Mesenchymal stem cell (in vitro differentiated cells and primary cell): Measurements from ENCODE around the gene E2F3.
A peak's percentile ranks its signal among the peaks of the same experiment; 100 is the strongest.

ENCODE experiments used
- DNase-seq: peaks from one replicate; pipeline ENCODE4 v3.0.0-alpha.2; 2013
- H2AFZ ChIP-seq: one replicate; pipeline ENCODE4 v1.6.1; 2013; ENCODE audit warnings: low read depth, mild to moderate bottlenecking, control low read depth, inconsistent platforms, low read length, moderate library complexity
- H2AK5ac ChIP-seq: 2 replicates; pipeline ENCODE4 v1.6.1; 2013; ENCODE audit warnings: low read length, moderate library complexity, mild to moderate bottlenecking, inconsistent platforms; ENCODE audit not compliant: severe bottlenecking
- H2BK120ac ChIP-seq: one replicate; pipeline ENCODE4 v1.6.1; 2013; ENCODE audit warnings: low read depth, mild to moderate bottlenecking, inconsistent platforms, low read length, moderate library complexity
- H2BK12ac ChIP-seq, 2 experiments: one replicate each; pipeline ENCODE4 v1.6.1; 2013; ENCODE audit warnings: inconsistent platforms in 2 of 2, low read length in 2 of 2, mild to moderate bottlenecking in 2 of 2, moderate library complexity in 2 of 2, control low read depth in 1 of 2
- H2BK15ac ChIP-seq: one replicate; pipeline ENCODE4 v1.6.1; 2013; ENCODE audit warnings: mild to moderate bottlenecking, low read depth, inconsistent platforms; ENCODE audit not compliant: poor library complexity, severe bottlenecking
- H2BK5ac ChIP-seq: 2 replicates; pipeline ENCODE4 v1.6.1; 2013; ENCODE audit warnings: low read depth, mild to moderate bottlenecking, low read length, control low read depth, inconsistent platforms; ENCODE audit not compliant: poor library complexity, severe bottlenecking
- H3K14ac ChIP-seq, 2 experiments: one replicate each; pipeline ENCODE4 v1.6.1; 2013; ENCODE audit warnings: inconsistent platforms in 2 of 2, low read length in 2 of 2, control low read depth in 1 of 2, mild to moderate bottlenecking in 1 of 2, moderate library complexity in 1 of 2
- H3K18ac ChIP-seq, 2 experiments: one replicate each; pipeline ENCODE4 v1.6.1; 2013; ENCODE audit warnings: inconsistent platforms in 2 of 2, low read length in 2 of 2, control low read depth in 1 of 2, low read depth in 1 of 2, mild to moderate bottlenecking in 1 of 2
- H3K23ac ChIP-seq, 2 experiments: one replicate each; pipeline ENCODE4 v1.6.1; 2013; ENCODE audit warnings: inconsistent platforms in 2 of 2, low read length in 2 of 2, mild to moderate bottlenecking in 2 of 2, moderate library complexity in 2 of 2, control low read depth in 1 of 2
- H3K27ac ChIP-seq: 2 replicates; pipeline ENCODE4 v1.5.1; 2013; ENCODE audit warnings: mild to moderate bottlenecking, moderate library complexity, low read length, control low read depth, inconsistent platforms; ENCODE audit not compliant: poor library complexity, severe bottlenecking
- H3K27me3 ChIP-seq, 2 experiments: 2 replicates each; pipeline versions ENCODE4 v1.6.1 to v1.7.0; 2013; ENCODE audit warnings: low read length in 2 of 2, mild to moderate bottlenecking in 2 of 2, moderate library complexity in 2 of 2, control low read depth in 1 of 2, inconsistent platforms in 1 of 2; ENCODE audit not compliant: control insufficient read depth in 1 of 2, insufficient read depth in 1 of 2
- H3K36me3 ChIP-seq, 2 experiments: 2 replicates each; pipeline versions ENCODE4 v1.6.1 to v1.7.0; 2013; ENCODE audit warnings: low read length in 2 of 2, control low read depth in 1 of 2, inconsistent platforms in 1 of 2, low read depth in 1 of 2, mild to moderate bottlenecking in 1 of 2; ENCODE audit not compliant: insufficient read depth in 2 of 2, control insufficient read depth in 1 of 2
- H3K4ac ChIP-seq, 2 experiments: one replicate each; pipeline ENCODE4 v1.6.1; 2013; ENCODE audit warnings: inconsistent platforms in 2 of 2, low read length in 2 of 2, mild to moderate bottlenecking in 2 of 2, moderate library complexity in 2 of 2, control low read depth in 1 of 2, low read depth in 1 of 2
- H3K4me1 ChIP-seq: 2 replicates; pipeline ENCODE4 v1.6.1; 2013; ENCODE audit warnings: low read depth, low read length, control low read depth; ENCODE audit not compliant: control insufficient read depth, insufficient read depth
- H3K4me2 ChIP-seq: 2 replicates; pipeline ENCODE4 v1.6.1; 2013; ENCODE audit warnings: low read length, mild to moderate bottlenecking, inconsistent platforms; ENCODE audit not compliant: poor library complexity, severe bottlenecking
- H3K4me3 ChIP-seq, 2 experiments: 2 replicates each; pipeline versions ENCODE4 v1.5.1 to v1.7.0; 2013; ENCODE audit warnings: low read length in 2 of 2, mild to moderate bottlenecking in 2 of 2, control low read depth in 1 of 2, low read depth in 1 of 2; ENCODE audit not compliant: insufficient read depth in 1 of 2
- H3K79me1 ChIP-seq: replicated peaks from 2 replicates; pipeline ENCODE4 v1.6.1; 2013; ENCODE audit warnings: mild to moderate bottlenecking, control low read depth, low read length, inconsistent platforms; ENCODE audit not compliant: poor library complexity, severe bottlenecking
- H3K9ac ChIP-seq: 2 replicates; pipeline ENCODE4 v1.7.0; 2013; ENCODE audit warnings: mild to moderate bottlenecking, low read length, moderate library complexity
- H3K9me3 ChIP-seq: 2 replicates; pipeline ENCODE4 v1.7.0; 2013; ENCODE audit warnings: mild to moderate bottlenecking, low read length; ENCODE audit not compliant: control insufficient read depth
- H4K8ac ChIP-seq: one replicate; pipeline ENCODE4 v1.6.1; 2013; ENCODE audit warnings: inconsistent platforms, mild to moderate bottlenecking, low read length, moderate library complexity
- H4K91ac ChIP-seq: one replicate; pipeline ENCODE4 v1.6.1; 2013; ENCODE audit warnings: mild to moderate bottlenecking, low read length, inconsistent platforms
- WGBS: methylation state at CpG from one replicate; pipeline ENCODE4 v1.1.7; 2013; ENCODE audit warnings: mixed read lengths; 5-methylcytosine and 5-hydroxymethylcytosine counted together

Gene E2F3

GRCh38 chr6:20389066-20389465 lies 12.6 kb upstream of the E2F3 start:
- H3K4me2 ChIP-seq = no peak overlapping the region
- no peaks in the 10 kb centered on the region for H3K4me1 ChIP-seq
- H3K4me3 ChIP-seq = no peak overlapping the region
- no peak overlapping the region for H2BK120ac ChIP-seq
- H2AFZ ChIP-seq = no peak overlapping the region
- H3K36me3 ChIP-seq = no peaks in the 10 kb centered on the region
- H3K9ac ChIP-seq = no peak overlapping the region
- no peak overlapping the region for H3K14ac ChIP-seq
- H4K91ac ChIP-seq = no peak overlapping the region
- no peak overlapping the region for H4K8ac ChIP-seq
- H3K79me1 ChIP-seq = no peaks in the 10 kb centered on the region
- H2BK12ac ChIP-seq = no peak overlapping the region
- no peaks in the 10 kb centered on the region for H3K9me3 ChIP-seq
- no peak overlapping the region for H2AK5ac ChIP-seq
- WGBS = 97% methylated on average over 2 of the region's 2 CpGs
- H3K23ac ChIP-seq = no peak overlapping the region
- no peak overlapping the region for H3K4ac ChIP-seq
- DNase-seq = no peak
- no peak overlapping the region for H3K27ac ChIP-seq
- H3K18ac ChIP-seq = no peak overlapping the region
- H2BK15ac ChIP-seq = no peak overlapping the region
- no peaks in the 10 kb centered on the region for H3K27me3 ChIP-seq
- H2BK5ac ChIP-seq = no peak overlapping the region

GRCh38 chr6:20393297-20393696 lies 8.4 kb upstream of the E2F3 start:
- H3K23ac ChIP-seq = no peak overlapping the region
- H3K4ac ChIP-seq = no peak overlapping the region
- no peaks in the 10 kb centered on the region for H3K36me3 ChIP-seq
- H3K9me3 ChIP-seq = no peaks in the 10 kb centered on the region
- no peak overlapping the region for H3K4me2 ChIP-seq
- H4K91ac ChIP-seq = no peak overlapping the region
- H3K14ac ChIP-seq = no peak overlapping the region
- H4K8ac ChIP-seq = no peak overlapping the region
- H2AK5ac ChIP-seq = no peak overlapping the region
- no peak overlapping the region for H2BK15ac ChIP-seq
- no peaks in the 10 kb centered on the region for H3K4me1 ChIP-seq
- H2BK120ac ChIP-seq = no peak overlapping the region
- no peak overlapping the region for H3K4me3 ChIP-seq
- H3K27ac ChIP-seq = no peak overlapping the region
- H2AFZ ChIP-seq = no peak overlapping the region
- DNase-seq = no peak
- H3K9ac ChIP-seq = no peak overlapping the region
- no peak overlapping the region for H3K18ac ChIP-seq
- no peak overlapping the region for H2BK5ac ChIP-seq
- 100% methylated on average over 2 of the region's 2 CpGs for WGBS
- H3K27me3 ChIP-seq = peaks cover 0 to 4% of the 10 kb centered on the region in 2 experiments
- no peaks in the 10 kb centered on the region for H3K79me1 ChIP-seq
- H2BK12ac ChIP-seq = no peak overlapping the region

- Histone ChIP-seq H3K4ac (no peak overlapping the region), H3K9me3 (no peaks in the 10 kb centered on the region)
- 94% methylated on average over 2 of the region's 2 CpGs for WGBS
These were observed 2.2 kb upstream of the E2F3 start for GRCh38 chr6:20399518-20399917.

GRCh38 chr6:20400456-20401204 lies 1.0 kb upstream of the E2F3 start:
- Histone ChIP-seq H3K9ac (peak overlapping the region; percentile 75), H3K14ac (no peak overlapping the region), H2BK120ac (no peak overlapping the region), H3K27ac (peak overlapping the region; percentile 38), H2BK12ac (peak overlapping the region in 1 of 2 experiments; percentile 33), H3K23ac (peak overlapping the region in 1 of 2 experiments; percentile 9), H3K27me3 (peaks cover 0 to 4% of the 10 kb centered on the region in 2 experiments), H3K4me2 (peak overlapping the region; percentile 100), H3K4me1 (peaks cover 3% of the 10 kb centered on the region), H4K91ac (peak overlapping the region; percentile 56), H2BK5ac (no peak overlapping the region), H3K4me3 (peak overlapping the region; percentile 51 to 96), H2BK15ac (no peak overlapping the region), H3K18ac (peak overlapping the region; percentile 54 to 68), H2AFZ (no peak overlapping the region), H3K9me3 (no peaks in the 10 kb centered on the region), H3K36me3 (peaks cover 0 to 3% of the 10 kb centered on the region in 2 experiments), H4K8ac (no peak overlapping the region), H3K79me1 (peaks cover 1% of the 10 kb centered on the region), H3K4ac (no peak overlapping the region), H2AK5ac (no peak overlapping the region)
- 2% methylated on average over 17 of the region's 18 CpGs for WGBS
- peak; percentile 61 for DNase-seq

More at GRCh38 chr6:20399518-20399917, 2.2 kb upstream of the E2F3 start:
- no peak overlapping the region for H3K4me2 ChIP-seq
- H3K27me3 ChIP-seq = peaks cover 0 to 4% of the 10 kb centered on the region in 2 experiments
- no peak overlapping the region for H2BK15ac ChIP-seq
- H3K79me1 ChIP-seq = peaks cover 1% of the 10 kb centered on the region
- H3K4me1 ChIP-seq = peaks cover 2% of the 10 kb centered on the region
- H3K27ac ChIP-seq = no peak overlapping the region
- no peak overlapping the region for H3K14ac ChIP-seq
- DNase-seq = no peak
- no peaks in the 10 kb centered on the region for H3K36me3 ChIP-seq
- no peak overlapping the region for H2BK5ac ChIP-seq
- H2AFZ ChIP-seq = no peak overlapping the region
- no peak overlapping the region for H4K91ac ChIP-seq
- no peak overlapping the region for H2AK5ac ChIP-seq
- H3K18ac ChIP-seq = no peak overlapping the region
- H4K8ac ChIP-seq = no peak overlapping the region
- no peak overlapping the region for H3K23ac ChIP-seq
- H2BK12ac ChIP-seq = no peak overlapping the region
- H2BK120ac ChIP-seq = no peak overlapping the region
- H3K4me3 ChIP-seq = no peak overlapping the region
- H3K9ac ChIP-seq = no peak overlapping the region
